ENCODE data around the gene INF2. TPM values are rescaled to one million over a fixed set of nuclear protein-coding genes. Genes with fewer than 3 reads are reported as not detected.

The INF2 gene
- total and polyA plus RNA-seq, 9 of the 15 experiments (the other 6 are each of a cell fraction or from before 2014, with no cell fraction given): 0.56 to 31.3 (median 7.8) TPM

DNA sequence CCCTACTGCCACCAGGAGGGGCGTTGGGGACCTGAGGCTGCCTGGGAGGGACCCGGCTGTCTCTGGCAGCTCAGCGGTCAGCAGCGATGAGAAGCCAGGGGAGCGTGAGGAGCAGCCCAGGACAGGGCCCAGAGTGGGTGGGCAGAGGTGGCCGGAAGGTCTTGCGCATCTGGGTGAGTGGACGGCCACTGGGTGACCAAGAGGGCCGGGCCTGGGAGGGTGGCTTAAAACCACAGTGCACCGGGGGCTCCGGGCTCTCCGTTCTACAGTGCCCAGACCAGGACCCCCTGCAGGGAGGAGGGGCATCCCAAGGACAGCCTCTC, 10.0 kb downstream of the INF2 start:
- POLR2A ChIA-PET: no interaction called here
- in situ Hi-C loops (cut with MboI): no loop called here
- H4K20me1 ChIP-seq (replicated peaks; ENCODE audit: control insufficient read depth, insufficient read depth, low read length): no peaks in the 10 kb centered on the region
- FAIRE-seq (no peak), DNase-seq (ENCODE audit: extremely low read depth in 1 of 4, low spot score in 3 of 4) (no peak), ATAC-seq (no peak)
- no peaks in the 10 kb centered on the region for H3K9me3 ChIP-seq (replicated peaks; ENCODE audit: control insufficient read depth, insufficient read depth, low read depth, low read length)
- H3K4me1 ChIP-seq (replicated peaks in 1 of 2; ENCODE audit: control insufficient read depth in 2 of 2, insufficient read depth in 2 of 2, low read length in 2 of 2): peaks cover 15 to 78% of the 10 kb centered on the region in 2 experiments; a peak in 4 of 5 replicates
- no peak overlapping the region for H3K4me2 ChIP-seq (ENCODE audit: insufficient read depth, low read length)
- peaks cover 3% of the 10 kb centered on the region for H3K9me1 ChIP-seq (ENCODE audit: control insufficient read depth, insufficient read depth, low read length)
- 84% methylated on average over 2 of the region's 12 CpGs for WGBS (ENCODE audit: insufficient coverage, low coverage, missing lambda C conversion rate)
- intact Hi-C loops (cut with micrococcal nuclease): no loop called here
- no peak overlapping the region for H2AFZ ChIP-seq (ENCODE audit: low read depth, low read length)
- no peak overlapping the region for H3K4me3 ChIP-seq
- CTCF ChIA-PET (ENCODE audit: low intra/inter-chr PET ratio): no interaction called here
- peak overlapping the region in 1 of 2 experiments; percentile 30; a peak in 1 of 4 replicates for H3K9ac ChIP-seq (ENCODE audit: insufficient read depth in 1 of 2, low read depth in 2 of 2, low read length in 2 of 2)
- no peaks in the 10 kb centered on the region for H3K79me2 ChIP-seq (ENCODE audit: control insufficient read depth, insufficient read depth, low read length)
- BruUV-seq (replicated peaks): no TSS peak
- no peak overlapping the region for H3K27ac ChIP-seq (ENCODE audit: extremely low read depth, low read depth, low read length)
- TF ChIP-seq KAT7 (CRISPR knock-in tag; IDR thresholded peaks at IDR 0.05; ENCODE audit: borderline replicate concordance): no peak
- no peak for TF ChIP-seq KAT8 (IDR thresholded peaks at IDR 0.05; ENCODE audit: low read depth)
- TF ChIP-seq ZNF668 (CRISPR knock-in tag; IDR thresholded peaks at IDR 0.05): no peak
- no peak for TF ChIP-seq SP2 (IDR thresholded peaks at IDR 0.05; ENCODE audit: extremely low read depth, low read depth, low read length, poor library complexity, severe bottlenecking)
- TF ChIP-seq JUN (IDR thresholded peaks at IDR 0.05; ENCODE audit: borderline replicate concordance, low read depth, low read length): no peak
- no peak for TF ChIP-seq JUN (CRISPR knock-in tag; IDR thresholded peaks at IDR 0.05; ENCODE audit: borderline replicate concordance)
- no peak for TF ChIP-seq MAFF (IDR thresholded peaks at IDR 0.05; ENCODE audit: low read length)
- no peak for TF ChIP-seq NR4A1 (CRISPR knock-in tag; IDR thresholded peaks at IDR 0.05)
- no peak for TF ChIP-seq NR4A1 (tag; IDR thresholded peaks at IDR 0.05)
- TF ChIP-seq, protein P1, sequence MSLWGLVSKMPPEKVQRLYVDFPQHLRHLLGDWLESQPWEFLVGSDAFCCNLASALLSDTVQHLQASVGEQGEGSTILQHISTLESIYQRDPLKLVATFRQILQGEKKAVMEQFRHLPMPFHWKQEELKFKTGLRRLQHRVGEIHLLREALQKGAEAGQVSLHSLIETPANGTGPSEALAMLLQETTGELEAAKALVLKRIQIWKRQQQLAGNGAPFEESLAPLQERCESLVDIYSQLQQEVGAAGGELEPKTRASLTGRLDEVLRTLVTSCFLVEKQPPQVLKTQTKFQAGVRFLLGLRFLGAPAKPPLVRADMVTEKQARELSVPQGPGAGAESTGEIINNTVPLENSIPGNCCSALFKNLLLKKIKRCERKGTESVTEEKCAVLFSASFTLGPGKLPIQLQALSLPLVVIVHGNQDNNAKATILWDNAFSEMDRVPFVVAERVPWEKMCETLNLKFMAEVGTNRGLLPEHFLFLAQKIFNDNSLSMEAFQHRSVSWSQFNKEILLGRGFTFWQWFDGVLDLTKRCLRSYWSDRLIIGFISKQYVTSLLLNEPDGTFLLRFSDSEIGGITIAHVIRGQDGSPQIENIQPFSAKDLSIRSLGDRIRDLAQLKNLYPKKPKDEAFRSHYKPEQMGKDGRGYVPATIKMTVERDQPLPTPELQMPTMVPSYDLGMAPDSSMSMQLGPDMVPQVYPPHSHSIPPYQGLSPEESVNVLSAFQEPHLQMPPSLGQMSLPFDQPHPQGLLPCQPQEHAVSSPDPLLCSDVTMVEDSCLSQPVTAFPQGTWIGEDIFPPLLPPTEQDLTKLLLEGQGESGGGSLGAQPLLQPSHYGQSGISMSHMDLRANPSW (CRISPR knock-in tag; IDR thresholded peaks at IDR 0.05): no peak
- no peaks in the 10 kb centered on the region for H3K27me3 ChIP-seq (ENCODE audit: control insufficient read depth in 2 of 2, insufficient read depth in 2 of 2, low read length in 2 of 2)
- peaks cover 42% of the 10 kb centered on the region for H3K36me3 ChIP-seq (ENCODE audit: control insufficient read depth, insufficient read depth, low read length)

Data from K562 (cell line).